Panc1 (cell line): ENCODE results near the gene ADD2. TPM values are rescaled to one million over a fixed set of nuclear protein-coding genes. Genes with fewer than 3 reads are reported as not detected.

Experiments used
- ATAC-seq: fragments of 200-7000 bp; cut with Tn5 transposase; 2 replicates; pipeline ENCODE4 v1.9.1; 2020; ENCODE audit warnings: mild to moderate bottlenecking, moderate library complexity
- BruUV-seq: library from RNA; stranded (reverse); fragments of 400-500 nt; replicated peaks from 2 replicates; lab custom pipeline; 2021; lab: Mats Ljungman, UMichigan
- CTCF ChIA-PET: fragments of 300-600 bp; sonication (Branson Sonifier 250); formaldehyde crosslinking; loops from one replicate; lab custom pipeline; 2022; ENCODE audit warnings: antibody characterized with exemption; lab: Charles Lee
- POLR2A ChIA-PET: fragments of 300-600 bp; sonication (Branson Sonifier 250); formaldehyde crosslinking; loops from one replicate; lab custom pipeline; 2022; ENCODE audit warnings: antibody characterized with exemption; lab: Charles Lee
- DNase-seq: peaks from one replicate; pipeline ENCODE4 v3.0.0-alpha.2; 2010; ENCODE audit warnings: low read depth, low spot score
- H3K27ac ChIP-seq: 2 replicates; pipeline ENCODE4 v1.5.1; 2011; ENCODE audit warnings: mild to moderate bottlenecking, low read length, inconsistent platforms
- H3K27me3 ChIP-seq: fragments of 200-500 bp; sonication (Bioruptor generic); 2 replicates; pipeline ENCODE4 v1.6.0; 2014; ENCODE audit warnings: low read length, inconsistent platforms; ENCODE audit not compliant: control insufficient read depth, insufficient read depth
- H3K36me3 ChIP-seq: fragments of 200-500 bp; sonication (Bioruptor generic); 2 replicates; pipeline ENCODE4 v1.5.1; 2014; ENCODE audit warnings: inconsistent platforms, mild to moderate bottlenecking, low read length, moderate library complexity; ENCODE audit not compliant: control insufficient read depth, insufficient read depth
- H3K4me1 ChIP-seq: 2 replicates; pipeline ENCODE4 v1.5.1; 2011; ENCODE audit warnings: inconsistent platforms, mild to moderate bottlenecking, low read length, moderate library complexity; ENCODE audit not compliant: control insufficient read depth, insufficient read depth
- H3K4me3 ChIP-seq, 2 experiments: 2 replicates each; pipeline ENCODE4 v1.5.1; 2011 to 2012; ENCODE audit warnings: low read depth in 2 of 2, low read length in 2 of 2, mild to moderate bottlenecking in 2 of 2, inconsistent platforms in 1 of 2, moderate library complexity in 1 of 2
- H3K9me3 ChIP-seq: fragments of 200-500 bp; sonication (Bioruptor generic); 2 replicates; pipeline ENCODE4 v1.5.1; 2014; ENCODE audit warnings: low read depth, mild to moderate bottlenecking, inconsistent platforms, low read length, moderate library complexity; ENCODE audit not compliant: control insufficient read depth, insufficient read depth
- CTCF ChIP-seq: fragments of 450-650 bp; IDR thresholded peaks from 2 replicates; pipeline ENCODE4 v1.5.1; 2017; ENCODE audit warnings: mild to moderate bottlenecking
- POLR2AphosphoS5 ChIP-seq: IDR thresholded peaks from 2 replicates; pipeline ENCODE4 v1.6.1; 2012; ENCODE audit warnings: mild to moderate bottlenecking, low read depth, low read length, moderate library complexity
- REST ChIP-seq, 2 experiments: IDR thresholded peaks; 2 replicates each; pipeline ENCODE4 v1.6.1; 2011 to 2012; ENCODE audit warnings: low read depth in 2 of 2, control low read depth in 1 of 2, low read length in 1 of 2, mild to moderate bottlenecking in 1 of 2, moderate library complexity in 1 of 2; ENCODE audit not compliant: insufficient read depth in 1 of 2
- SIN3A ChIP-seq: IDR thresholded peaks from 2 replicates; pipeline ENCODE4 v1.6.1; 2012; ENCODE audit warnings: low read depth, mild to moderate bottlenecking, low read length, moderate library complexity, borderline replicate concordance; ENCODE audit not compliant: insufficient read depth
- TCF7L2 ChIP-seq: IDR thresholded peaks from 2 replicates; pipeline ENCODE4 v1.6.1; 2011; ENCODE audit warnings: mild to moderate bottlenecking, low read depth, low read length, inconsistent platforms
- in situ Hi-C: cut with HindIII; loops from 2 replicates; pipeline ENCODE4 v1.10.0; 2016; ENCODE audit warnings: low sequenced_read_pairs, low pct_unique_long_range_greater_than_20kb
- intact Hi-C: fragments of 100-400 bp; cut with micrococcal nuclease; formaldehyde crosslinking; loops from one replicate; pipeline ENCODE4 v1.10.0; 2022; ENCODE audit not compliant: unreplicated experiment
- total RNA-seq: library from RNA; stranded (reverse); gene quantifications from one replicate; pipeline ENCODE4 v1.2.1, GENCODE V29; 2021; ENCODE audit not compliant: unreplicated experiment

ADD2 gene
- total RNA-seq, 1 experiment from 2014 or later, result 0.26 TPM

- BruUV-seq, result no TSS peak
- no peak for ATAC-seq
- POLR2A ChIA-PET, result no interaction called here
- no peak overlapping the region for H3K4me3 ChIP-seq
- TF ChIP-seq REST (IDR thresholded peaks at IDR 0.05; ENCODE audit: insufficient read depth in 1 of 2, low read depth in 2 of 2, low read length in 1 of 2) (no peak), TCF7L2 (no peak), SIN3A (no peak), POLR2AphosphoS5 (no peak), CTCF (no peak)
- CTCF ChIA-PET, result no interaction called here
- in situ Hi-C loops (no loop called here), intact Hi-C loops (no loop called here)
- peaks cover 6% of the 10 kb centered on the region for H3K27me3 ChIP-seq
- DNase-seq, result no peak
- no peaks in the 10 kb centered on the region for H3K9me3 ChIP-seq
- no peaks in the 10 kb centered on the region for H3K4me1 ChIP-seq
- no peak overlapping the region for H3K27ac ChIP-seq
- H3K36me3 ChIP-seq, result no peaks in the 10 kb centered on the region
Measured at GRCh38 chr2:70715071-70715985, 52.7 kb downstream of the ADD2 start.

- Histone ChIP-seq H3K4me1 (no peaks in the 10 kb centered on the region), H3K36me3 (no peaks in the 10 kb centered on the region), H3K27ac (no peak overlapping the region), H3K9me3 (no peaks in the 10 kb centered on the region), H3K4me3 (no peak overlapping the region), H3K27me3 (peaks cover 9% of the 10 kb centered on the region)
- CTCF ChIA-PET, result no interaction called here
- intact Hi-C loops (no loop called here), in situ Hi-C loops (no loop called here)
- TF ChIP-seq REST (IDR thresholded peaks at IDR 0.05; ENCODE audit: insufficient read depth in 1 of 2, low read depth in 2 of 2, low read length in 1 of 2), result no peak
- BruUV-seq, result no TSS peak
- ATAC-seq (no peak), DNase-seq (no peak)
- POLR2A ChIA-PET, result no interaction called here
Measured at GRCh38 chr2:70714141-70714905, 53.7 kb downstream of the ADD2 start.
